ENCODE data around the gene SLC25A18. TPM values are rescaled to one million over a fixed set of nuclear protein-coding genes. Genes with fewer than 3 reads are reported as not detected.

Gene SLC25A18
- polyA plus RNA-seq, 1 donor (not counting 4 experiments of a cell fraction or from before 2014, with no cell fraction given) = 0.04 TPM

DNA sequence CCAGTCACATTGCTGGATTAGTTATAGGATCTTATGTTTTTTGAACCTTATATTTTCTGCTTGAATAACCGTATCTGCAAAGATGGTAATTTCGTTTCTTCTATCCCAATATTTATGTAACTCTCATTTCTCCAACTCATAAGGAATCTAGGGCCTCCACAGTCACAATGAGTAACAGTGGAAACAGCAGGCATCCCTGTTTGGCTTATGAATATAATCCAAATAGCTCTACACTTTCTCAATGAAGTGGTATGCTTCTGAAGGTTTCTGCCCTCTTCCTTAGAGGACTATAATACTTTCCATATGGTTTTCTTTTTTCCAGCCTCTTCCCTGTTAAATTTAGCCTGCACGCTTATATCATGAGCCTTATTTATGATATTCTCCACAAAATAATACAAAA lies 48.8 kb downstream of the SLC25A18 start:
- dilution Hi-C loops (cut with MboI; ENCODE audit: extremely low pct_ligation_motif_present, low sequenced_read_pairs) = no loop called here
- H4K20me1 ChIP-seq (ENCODE audit: control insufficient read depth, extremely low read depth, insufficient read depth, low read length) = no peaks in the 10 kb centered on the region
- FAIRE-seq = no peak

DNA sequence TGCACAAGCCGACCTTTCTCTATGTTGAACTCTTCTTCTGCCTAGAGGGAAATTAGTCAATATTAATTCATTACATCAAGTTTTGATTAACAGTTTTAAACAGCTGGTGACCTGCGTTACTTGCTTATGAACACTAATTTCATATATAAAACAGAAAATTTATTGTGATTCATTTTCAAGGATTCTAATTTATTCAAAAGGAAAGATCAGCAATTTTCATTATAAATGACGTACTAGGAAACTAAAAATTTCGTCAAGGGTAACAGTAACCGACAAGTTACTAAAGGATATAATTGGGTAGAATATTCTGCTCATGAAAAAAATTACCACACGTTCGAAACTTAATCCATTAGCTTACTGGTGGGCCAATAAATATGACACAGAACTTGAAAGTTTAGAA lies 50.0 kb downstream of the SLC25A18 start:
- dilution Hi-C loops (cut with MboI; ENCODE audit: extremely low pct_ligation_motif_present, low sequenced_read_pairs) = no loop called here
- no peak for DNase-seq (ENCODE audit: low read depth, low spot score)
- H4K20me1 ChIP-seq (ENCODE audit: control insufficient read depth, extremely low read depth, insufficient read depth, low read length) = no peaks in the 10 kb centered on the region
- H3K4me3 ChIP-seq (ENCODE audit: control insufficient read depth in 2 of 3, extremely low read depth in 1 of 3, insufficient read depth in 2 of 3, low read depth in 1 of 3, low read length in 3 of 3) = no peak overlapping the region
- H3K9me1 ChIP-seq (ENCODE audit: control insufficient read depth, extremely low read depth, insufficient read depth, low read length) = no peaks in the 10 kb centered on the region
- H3K27me3 ChIP-seq (ENCODE audit: control insufficient read depth, extremely low read depth, insufficient read depth, low read length) = no peaks in the 10 kb centered on the region
- H2AFZ ChIP-seq (ENCODE audit: control insufficient read depth, low read length) = no peak overlapping the region
- peaks cover 14% of the 10 kb centered on the region for H3K79me2 ChIP-seq (ENCODE audit: control insufficient read depth, insufficient read depth, low read length)
- no peak overlapping the region for H3K4me2 ChIP-seq (ENCODE audit: control insufficient read depth, extremely low read depth, insufficient read depth, low read depth, low read length)
- H3K4me1 ChIP-seq (ENCODE audit: control insufficient read depth, extremely low read depth, insufficient read depth, low read length) = no peaks in the 10 kb centered on the region
- no peak overlapping the region for H3K9ac ChIP-seq (ENCODE audit: control insufficient read depth, extremely low read depth, insufficient read depth, low read length)
- peaks cover 10 to 16% of the 10 kb centered on the region in 2 experiments for H3K36me3 ChIP-seq (ENCODE audit: control insufficient read depth in 2 of 2, extremely low read depth in 1 of 2, insufficient read depth in 2 of 2, low read length in 2 of 2)
- no peak for TF ChIP-seq EZH2 (IDR thresholded peaks at IDR 0.05; ENCODE audit: low read length)
- TF ChIP-seq, protein P1, sequence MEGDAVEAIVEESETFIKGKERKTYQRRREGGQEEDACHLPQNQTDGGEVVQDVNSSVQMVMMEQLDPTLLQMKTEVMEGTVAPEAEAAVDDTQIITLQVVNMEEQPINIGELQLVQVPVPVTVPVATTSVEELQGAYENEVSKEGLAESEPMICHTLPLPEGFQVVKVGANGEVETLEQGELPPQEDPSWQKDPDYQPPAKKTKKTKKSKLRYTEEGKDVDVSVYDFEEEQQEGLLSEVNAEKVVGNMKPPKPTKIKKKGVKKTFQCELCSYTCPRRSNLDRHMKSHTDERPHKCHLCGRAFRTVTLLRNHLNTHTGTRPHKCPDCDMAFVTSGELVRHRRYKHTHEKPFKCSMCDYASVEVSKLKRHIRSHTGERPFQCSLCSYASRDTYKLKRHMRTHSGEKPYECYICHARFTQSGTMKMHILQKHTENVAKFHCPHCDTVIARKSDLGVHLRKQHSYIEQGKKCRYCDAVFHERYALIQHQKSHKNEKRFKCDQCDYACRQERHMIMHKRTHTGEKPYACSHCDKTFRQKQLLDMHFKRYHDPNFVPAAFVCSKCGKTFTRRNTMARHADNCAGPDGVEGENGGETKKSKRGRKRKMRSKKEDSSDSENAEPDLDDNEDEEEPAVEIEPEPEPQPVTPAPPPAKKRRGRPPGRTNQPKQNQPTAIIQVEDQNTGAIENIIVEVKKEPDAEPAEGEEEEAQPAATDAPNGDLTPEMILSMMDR (optimal IDR thresholded peaks at IDR 0.05 in 1 of 3, IDR thresholded peaks at IDR 0.05 in 1 of 3, conservative IDR thresholded peaks at IDR 0.05 in 1 of 3; ENCODE audit: extremely low read depth in 1 of 3, insufficient read depth in 2 of 3, low read length in 3 of 3) = no peak
- FAIRE-seq = no peak
- H3K27ac ChIP-seq (ENCODE audit: control insufficient read depth, insufficient read depth, low read length) = no peak overlapping the region
- no peaks in the 10 kb centered on the region for H3K9me3 ChIP-seq (ENCODE audit: control insufficient read depth, low read depth, low read length)

More for the DNA sequence above, 48.8 kb downstream of the SLC25A18 start:
- Histone ChIP-seq H3K4me2 (ENCODE audit: control insufficient read depth, extremely low read depth, insufficient read depth, low read depth, low read length) (no peak overlapping the region), H3K4me1 (ENCODE audit: control insufficient read depth, extremely low read depth, insufficient read depth, low read length) (no peaks in the 10 kb centered on the region), H3K9ac (ENCODE audit: control insufficient read depth, extremely low read depth, insufficient read depth, low read length) (no peak overlapping the region), H3K9me1 (ENCODE audit: control insufficient read depth, extremely low read depth, insufficient read depth, low read length) (no peaks in the 10 kb centered on the region), H3K36me3 (ENCODE audit: control insufficient read depth in 2 of 2, extremely low read depth in 1 of 2, insufficient read depth in 2 of 2, low read length in 2 of 2) (peaks cover 15 to 20% of the 10 kb centered on the region in 2 experiments), H3K9me3 (ENCODE audit: control insufficient read depth, low read depth, low read length) (no peaks in the 10 kb centered on the region), H3K27ac (ENCODE audit: control insufficient read depth, insufficient read depth, low read length) (no peak overlapping the region), H3K4me3 (ENCODE audit: control insufficient read depth in 2 of 3, extremely low read depth in 1 of 3, insufficient read depth in 2 of 3, low read depth in 1 of 3, low read length in 3 of 3) (no peak overlapping the region), H3K27me3 (ENCODE audit: control insufficient read depth, extremely low read depth, insufficient read depth, low read length) (no peaks in the 10 kb centered on the region), H2AFZ (ENCODE audit: control insufficient read depth, low read length) (no peak overlapping the region), H3K79me2 (ENCODE audit: control insufficient read depth, insufficient read depth, low read length) (peaks cover 21% of the 10 kb centered on the region)
- DNase-seq (ENCODE audit: low read depth, low spot score) = no peak
- TF ChIP-seq EZH2 (IDR thresholded peaks at IDR 0.05; ENCODE audit: low read length) = no peak
- TF ChIP-seq, protein P1 (optimal IDR thresholded peaks at IDR 0.05 in 1 of 3, IDR thresholded peaks at IDR 0.05 in 1 of 3, conservative IDR thresholded peaks at IDR 0.05 in 1 of 3; ENCODE audit: extremely low read depth in 1 of 3, insufficient read depth in 2 of 3, low read length in 3 of 3) = no peak
